HG02943 (cell line): ENCODE measurements around the gene PCSK2.

Experiments
- ATAC-seq: cut with Tn5 transposase; IDR thresholded peaks from one replicate; pipeline ENCODE4 v1.9.1; 2021; ENCODE audit warnings: mild to moderate bottlenecking, low read depth, moderate library complexity; ENCODE audit not compliant: unreplicated experiment

PCSK2 gene

GRCh38 chr20:17524560-17524959, 297.7 kb downstream of the PCSK2 start:
- no peak for ATAC-seq

DNA sequence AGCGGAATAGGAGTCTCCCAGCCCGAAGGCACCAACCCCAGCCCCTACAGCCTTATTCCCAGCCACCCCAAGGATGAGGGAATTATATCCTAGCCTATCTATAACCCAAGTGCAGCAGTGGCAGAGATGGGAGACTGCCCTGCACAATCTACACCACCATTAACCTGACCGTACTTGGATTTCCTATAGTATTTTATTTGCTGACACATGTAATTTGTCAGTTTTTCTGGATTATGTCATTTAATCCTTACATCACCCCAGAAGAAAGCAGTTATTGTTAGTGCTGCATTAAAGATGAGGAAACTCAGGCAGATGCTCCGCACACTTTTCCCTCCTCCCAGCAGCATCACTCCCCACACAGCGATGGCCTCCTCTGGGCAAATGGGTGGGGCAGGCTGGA, 298.3 kb downstream of the PCSK2 start:
- ATAC-seq, result no peak

- ATAC-seq, result no peak
Observed at GRCh38 chr20:17525650-17526049, 298.8 kb downstream of the PCSK2 start.

GRCh38 chr20:17529586-17529985, 302.7 kb downstream of the PCSK2 start:
- no peak for ATAC-seq

- no peak for ATAC-seq
Observed at GRCh38 chr20:17530153-17530552, 303.3 kb downstream of the PCSK2 start.

DNA sequence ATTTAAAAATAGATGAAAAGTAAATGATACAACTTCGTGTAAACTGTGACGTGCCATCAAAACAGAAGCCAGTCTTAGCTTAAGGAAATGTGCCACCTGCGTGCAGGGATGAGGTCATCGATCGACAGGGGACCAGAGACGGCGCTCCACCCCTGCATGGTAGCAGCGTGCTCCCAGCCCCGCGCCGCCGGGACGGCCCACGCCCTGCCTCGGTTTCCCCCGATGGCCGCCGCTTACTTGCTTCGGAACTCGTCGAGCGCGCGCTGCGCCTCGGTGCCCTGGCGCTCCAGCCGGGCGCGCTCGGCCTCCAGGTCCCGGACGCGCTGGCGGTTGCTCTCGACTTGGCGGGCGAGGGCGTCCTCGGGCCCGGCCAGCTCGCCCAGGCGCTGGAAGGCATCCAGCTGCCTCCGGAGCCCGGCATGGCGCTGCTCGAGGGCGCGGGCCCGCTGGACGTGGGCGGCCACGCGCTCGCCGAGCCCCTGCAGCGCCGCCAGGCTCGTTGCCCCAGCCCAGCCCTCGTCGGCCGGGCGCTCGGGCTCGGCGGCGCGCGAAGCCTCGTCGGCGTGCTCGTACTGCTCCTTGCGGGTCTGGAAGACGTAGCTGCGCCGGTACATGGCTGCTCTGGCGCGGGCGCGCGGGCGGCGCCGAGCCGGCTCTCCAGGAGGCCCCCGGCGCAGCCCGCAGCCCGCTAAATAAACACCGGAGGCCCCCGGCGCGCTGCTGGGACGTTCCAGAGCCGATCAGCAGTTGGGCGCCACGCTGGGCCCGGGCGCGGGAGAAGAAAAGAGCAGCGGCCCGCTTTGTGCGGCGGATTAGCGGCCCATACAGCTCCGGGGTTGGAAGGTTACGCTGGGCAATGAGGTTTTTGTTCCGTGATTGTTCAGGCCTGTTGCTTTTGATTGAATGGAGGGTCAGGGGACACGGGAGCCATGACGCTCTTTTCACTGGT, 304.1 kb downstream of the PCSK2 start, which contains the start of gene BFSP1:
BFSP1 (minus strand) TSS at position 664 of the 949 bp plus-strand sequence; CDS start at position 614, 50 bp downstream.
- no peak for ATAC-seq

DNA sequence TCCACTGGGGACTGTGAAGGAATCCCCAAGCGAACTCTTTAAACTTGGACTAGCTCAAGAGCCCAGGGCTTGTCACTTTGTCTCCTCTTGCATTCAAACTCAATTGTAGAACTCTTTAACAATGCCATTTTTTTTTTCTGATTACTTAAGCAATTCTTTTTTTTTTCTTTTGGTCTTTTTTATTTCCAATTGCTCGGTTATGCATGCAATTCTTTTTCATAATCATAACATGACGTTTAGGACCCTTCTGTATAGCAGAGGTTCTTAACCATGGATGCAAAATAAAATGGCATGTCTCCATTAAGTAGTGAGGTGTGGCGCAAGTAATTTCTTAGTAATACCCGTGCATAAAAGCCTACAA, 304.8 kb downstream of the PCSK2 start:
- ATAC-seq, result no peak

DNA sequence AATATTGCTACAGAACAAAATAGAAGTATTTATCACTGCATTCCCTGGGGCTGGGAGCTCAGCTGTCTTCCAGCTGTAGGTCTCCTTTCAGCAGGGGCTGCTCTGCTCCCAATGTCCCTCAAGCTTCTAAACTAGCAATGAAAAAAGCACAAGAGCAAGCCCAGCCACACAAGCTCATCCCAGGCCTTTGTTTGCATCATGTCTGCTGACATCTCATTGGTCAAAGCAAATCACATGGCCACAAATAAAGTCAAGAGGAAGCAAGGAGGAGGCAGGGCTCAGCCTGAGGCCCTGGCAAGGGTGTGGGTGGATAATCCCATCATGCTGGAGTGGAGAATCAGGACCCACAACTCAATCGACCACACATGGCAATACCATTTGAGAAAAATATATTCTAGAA, 306.6 kb downstream of the PCSK2 start:
- no peak for ATAC-seq

DNA sequence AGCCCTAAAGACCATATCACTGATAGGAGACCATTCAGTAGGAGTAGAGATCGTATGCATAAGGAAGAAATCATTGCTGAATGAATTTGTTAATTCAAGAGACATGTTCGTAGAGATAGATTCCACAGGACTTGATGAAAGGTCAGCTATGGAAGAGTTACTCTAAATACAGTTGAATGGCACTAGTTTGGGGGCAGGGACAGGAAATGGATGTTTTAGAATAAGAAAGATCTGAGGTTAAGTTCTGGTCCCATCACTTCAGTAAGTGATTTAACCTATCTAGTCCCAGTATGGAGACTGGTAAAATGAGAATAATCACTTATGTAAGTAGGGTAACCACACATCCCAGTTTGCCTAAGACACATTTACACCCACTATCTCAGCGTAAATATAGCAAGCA, 307.2 kb downstream of the PCSK2 start:
- ATAC-seq, result no peak
